DMS79 treated with DMSO at 0.1 percent for 48 hours (cell line): ENCODE results near the gene BRSK2.
"Not testable (repeated sequence)": the region's sequence is repeated elsewhere in the genome, so short reads cannot be mapped to it uniquely, and the experiment has no call there.

ENCODE experiments used
- DNase-seq: peaks from one replicate; lab custom pipeline; 2025; lab: John Stamatoyannopoulos, UW

Gene BRSK2

GRCh38 chr11:1389932-1390568 is at the start of gene BRSK2:
TSS of gene BRSK2 (plus strand) at chr11:1389934. CDS start at chr11:1390285, 351 bp downstream.
- no peak for DNase-seq

GRCh38 chr11:1340111-1340510 is 49.6 kb upstream of the BRSK2 start:
- DNase-seq = no peak

GRCh38 chr11:1341226-1341625 is 48.5 kb upstream of the BRSK2 start:
- not testable (repeated sequence) for DNase-seq

GRCh38 chr11:1341928-1342524 is 47.7 kb upstream of the BRSK2 start:
- DNase-seq = no peak

- no peak for DNase-seq
These were observed 46.8 kb upstream of the BRSK2 start for GRCh38 chr11:1342946-1343345.

- no peak for DNase-seq
These were observed 46.2 kb upstream of the BRSK2 start for GRCh38 chr11:1343391-1344055.

GRCh38 chr11:1344056-1344635 is 45.6 kb upstream of the BRSK2 start:
- DNase-seq = no peak

- no peak for DNase-seq
These were observed 43.8 kb upstream of the BRSK2 start for GRCh38 chr11:1345737-1346513.

- DNase-seq = no peak
These were observed 42.9 kb upstream of the BRSK2 start for GRCh38 chr11:1346669-1347390.

- not testable (repeated sequence) for DNase-seq
These were observed 42.2 kb upstream of the BRSK2 start for GRCh38 chr11:1347411-1347999.

- no peak for DNase-seq
These were observed 41.5 kb upstream of the BRSK2 start for GRCh38 chr11:1348146-1348795.

GRCh38 chr11:1348796-1349326 is 40.9 kb upstream of the BRSK2 start:
- DNase-seq = no peak

GRCh38 chr11:1349327-1350041 is 40.2 kb upstream of the BRSK2 start:
- DNase-seq = no peak

GRCh38 chr11:1350086-1350725 is 39.5 kb upstream of the BRSK2 start:
- DNase-seq = no peak

- DNase-seq = no peak
These were observed 38.3 kb upstream of the BRSK2 start for GRCh38 chr11:1351278-1351937.

- DNase-seq = no peak
These were observed 36.9 kb upstream of the BRSK2 start for GRCh38 chr11:1352696-1353382.

GRCh38 chr11:1353383-1354124 is 36.2 kb upstream of the BRSK2 start:
- no peak for DNase-seq
